Smooth muscle cell (in vitro differentiated cells): Measurements from ENCODE around the gene CHCHD5. TPM values are rescaled to one million over a fixed set of nuclear protein-coding genes. Genes with fewer than 3 reads are reported as not detected.

Experiments
- DNase-seq: peaks from one replicate; lab custom pipeline; 2025; ENCODE audit not compliant: unreplicated experiment; lab: John Stamatoyannopoulos, UW
- H2AFZ ChIP-seq: fragments of 200-600 bp; sonication (generic); 2 replicates; pipeline ENCODE4 v1.6.0; 2016; ENCODE audit warnings: antibody characterized with exemption, low read depth, mild to moderate bottlenecking
- H3F3A ChIP-seq: fragments of 200-600 bp; sonication (generic); 2 replicates; pipeline ENCODE4 v1.6.0; 2017; ENCODE audit warnings: antibody characterized with exemption, low read depth
- H3K27ac ChIP-seq: fragments of 200-600 bp; sonication (generic); 2 replicates; pipeline ENCODE4 v1.5.1; 2016; ENCODE audit warnings: low read depth, mild to moderate bottlenecking
- H3K27me3 ChIP-seq: fragments of 200-600 bp; sonication (generic); 2 replicates; pipeline ENCODE4 v1.6.1; 2016; ENCODE audit warnings: low read depth, mild to moderate bottlenecking
- H3K36me3 ChIP-seq: fragments of 200-600 bp; sonication (generic); 2 replicates; pipeline ENCODE4 v1.5.1; 2016; ENCODE audit warnings: low read depth
- H3K4me1 ChIP-seq: fragments of 200-600 bp; sonication (generic); 2 replicates; pipeline ENCODE4 v1.5.1; 2016; ENCODE audit warnings: low read depth
- H3K4me2 ChIP-seq: fragments of 200-600 bp; sonication (generic); 2 replicates; pipeline ENCODE4 v1.6.0; 2016; ENCODE audit warnings: mild to moderate bottlenecking
- H3K4me3 ChIP-seq: fragments of 200-600 bp; sonication (generic); 2 replicates; pipeline ENCODE4 v1.5.1; 2016; ENCODE audit warnings: mild to moderate bottlenecking
- H3K79me2 ChIP-seq: fragments of 200-600 bp; sonication (generic); 2 replicates; pipeline ENCODE4 v1.6.0; 2016; ENCODE audit warnings: low read depth, mild to moderate bottlenecking
- H3K9ac ChIP-seq: fragments of 200-600 bp; sonication (generic); 2 replicates; pipeline ENCODE4 v1.6.0; 2016; ENCODE audit warnings: low read depth
- H3K9me3 ChIP-seq: fragments of 200-600 bp; sonication (generic); replicated peaks from 2 replicates; pipeline ENCODE4 v1.5.1; 2016; ENCODE audit warnings: low read depth
- H4K20me1 ChIP-seq: fragments of 200-600 bp; sonication (generic); 2 replicates; pipeline ENCODE4 v1.6.0; 2016; ENCODE audit warnings: low read depth
- CTCF ChIP-seq: fragments of 200-600 bp; sonication (generic); IDR thresholded peaks from 2 replicates; pipeline ENCODE4 v1.5.1; 2017; ENCODE audit warnings: borderline replicate concordance, mild to moderate bottlenecking, antibody characterized with exemption; ENCODE audit not compliant: insufficient read depth, poor library complexity, severe bottlenecking
- WGBS: methylation state at CpG from one replicate; pipeline ENCODE4 v1.1.7; 2016; ENCODE audit warnings: low lambda C conversion rate; 5-methylcytosine and 5-hydroxymethylcytosine counted together
- polyA plus RNA-seq: library from polyadenylated mRNA; unstranded; fragments of >200 nt; fragmentation: Nextera tagmentation; extraction: Ambion mirVana; gene quantifications from 2 replicates; pipeline ENCODE4 v1.2.1, GENCODE V29; 2016
- total RNA-seq: library from RNA; depleted of rRNA; stranded (reverse); fragments of >200 nt; gene quantifications from 2 replicates; pipeline ENCODE4 v1.2.3, GENCODE V29; 2014

The CHCHD5 gene
- total and polyA plus RNA-seq, 2 experiments from 2014 or later, result 14.3 to 56.4 TPM

GRCh38 chr2:112627060-112628040 lies 42.9 kb downstream of the CHCHD5 start:
- Histone ChIP-seq H3K79me2 (no peaks in the 10 kb centered on the region), H3F3A (peaks cover 25% of the 10 kb centered on the region), H3K9ac (no peak overlapping the region), H4K20me1 (no peaks in the 10 kb centered on the region), H3K4me2 (peak overlapping the region; percentile 76), H2AFZ (no peak overlapping the region), H3K27me3 (no peaks in the 10 kb centered on the region), H3K9me3 (no peaks in the 10 kb centered on the region), H3K4me1 (peaks cover 42% of the 10 kb centered on the region), H3K4me3 (no peak overlapping the region), H3K36me3 (no peaks in the 10 kb centered on the region), H3K27ac (peak overlapping the region; percentile 83)
- 18% methylated on average over 10 of the region's 10 CpGs for WGBS
- no peak for TF ChIP-seq CTCF
- no peak for DNase-seq

DNA sequence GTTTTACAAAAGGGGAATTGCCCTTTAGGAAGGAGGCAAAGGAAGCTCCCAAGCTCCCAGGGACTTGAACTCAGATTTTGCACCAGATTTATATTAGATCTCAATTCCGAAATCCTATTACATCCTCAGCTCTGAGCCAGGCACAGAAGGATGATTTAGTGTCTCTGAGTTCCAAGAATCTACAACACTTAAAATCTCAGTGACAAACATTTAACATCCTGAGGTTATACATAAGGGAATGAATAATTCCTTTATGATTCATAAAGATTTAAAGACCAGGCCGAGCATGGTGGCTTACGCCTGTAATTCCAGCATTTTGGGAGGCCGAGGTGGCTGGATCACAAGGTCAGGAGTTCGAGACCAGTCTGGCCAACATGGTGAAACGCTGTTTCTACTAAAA lies 44.8 kb downstream of the CHCHD5 start:
- Histone ChIP-seq H3K4me2 (no peak overlapping the region), H3K9ac (no peak overlapping the region), H3K4me1 (peaks cover 47% of the 10 kb centered on the region), H3K9me3 (no peaks in the 10 kb centered on the region), H3F3A (peaks cover 20% of the 10 kb centered on the region), H4K20me1 (no peaks in the 10 kb centered on the region), H3K27me3 (no peaks in the 10 kb centered on the region), H3K4me3 (no peak overlapping the region), H3K36me3 (no peaks in the 10 kb centered on the region), H3K27ac (peak overlapping the region; percentile 25), H3K79me2 (no peaks in the 10 kb centered on the region), H2AFZ (no peak overlapping the region)
- no peak for DNase-seq
- no peak for TF ChIP-seq CTCF
- WGBS, result 69% methylated on average over 6 of the region's 6 CpGs

GRCh38 chr2:112629823-112630222 lies 45.4 kb downstream of the CHCHD5 start:
- DNase-seq, result no peak
- Histone ChIP-seq H3F3A (peaks cover 20% of the 10 kb centered on the region), H3K4me1 (peaks cover 47% of the 10 kb centered on the region), H3K9ac (no peak overlapping the region), H3K36me3 (no peaks in the 10 kb centered on the region), H2AFZ (peak overlapping the region; percentile 63), H3K4me3 (no peak overlapping the region), H3K27me3 (no peaks in the 10 kb centered on the region), H3K4me2 (peak overlapping the region; percentile 39), H4K20me1 (no peaks in the 10 kb centered on the region), H3K79me2 (no peaks in the 10 kb centered on the region), H3K27ac (peak overlapping the region; percentile 17), H3K9me3 (no peaks in the 10 kb centered on the region)
- 88% methylated on average over 8 of the region's 8 CpGs for WGBS
- no peak for TF ChIP-seq CTCF
